ENCODE measurements around the gene TESK2.
"Not testable (repeated sequence)": the region's sequence is repeated elsewhere in the genome, so short reads cannot be mapped to it uniquely, and the experiment has no call there.

The TESK2 gene

DNA sequence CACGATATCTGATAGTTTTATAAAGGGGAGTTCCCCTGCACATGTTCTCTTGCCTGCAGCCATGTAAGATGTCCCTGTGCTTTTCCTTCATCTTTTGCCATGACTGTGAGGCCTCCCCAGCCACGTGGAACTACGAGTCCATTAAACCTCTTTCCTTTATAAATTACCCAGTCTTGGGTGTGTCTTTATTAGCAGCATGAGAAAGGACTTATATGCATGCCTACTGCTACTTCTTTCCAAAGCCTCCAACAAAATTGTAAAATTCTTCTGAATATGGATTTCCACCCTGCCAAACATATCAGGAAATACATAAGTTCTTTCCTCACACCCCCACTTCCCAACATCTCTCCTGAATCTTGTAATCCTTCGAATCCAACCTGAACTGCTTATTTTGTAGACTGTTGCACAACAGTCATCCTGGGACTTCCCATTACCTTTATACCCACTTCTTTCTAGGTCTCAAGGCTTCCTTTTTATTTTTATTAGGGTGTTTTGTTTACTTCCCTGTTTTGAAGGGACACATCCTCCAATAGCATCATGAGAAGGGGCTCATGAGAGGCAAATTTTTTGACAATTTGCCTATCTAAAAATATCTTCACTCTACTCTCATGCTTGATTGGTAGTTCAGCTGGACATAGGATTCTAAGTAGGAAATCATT, 83.2 kb downstream of the TESK2 start:
- DNase-seq, result no peak

DNA sequence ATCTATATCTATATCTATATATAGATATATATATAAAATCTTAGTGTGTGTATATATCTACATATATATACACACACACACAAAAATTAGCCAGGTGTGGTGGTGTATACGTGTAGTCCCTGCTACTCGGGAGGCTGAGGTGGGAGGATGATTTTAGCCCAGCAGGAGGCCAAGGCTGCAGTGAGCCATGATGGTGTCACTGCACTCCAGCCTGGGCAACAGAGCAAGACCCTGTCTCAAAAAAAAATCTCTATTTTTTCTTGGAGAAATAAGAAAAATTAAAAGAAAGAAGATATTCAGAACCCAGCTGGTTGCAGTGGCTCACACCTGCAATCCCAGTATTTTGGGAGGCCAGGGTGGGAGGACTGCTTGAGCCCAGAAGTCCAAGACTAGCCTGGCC, 85.3 kb downstream of the TESK2 start:
- DNase-seq, result no peak

- DNase-seq, result no peak
Measured at GRCh38 chr1:45403718-45404117, 87.2 kb downstream of the TESK2 start.

DNA sequence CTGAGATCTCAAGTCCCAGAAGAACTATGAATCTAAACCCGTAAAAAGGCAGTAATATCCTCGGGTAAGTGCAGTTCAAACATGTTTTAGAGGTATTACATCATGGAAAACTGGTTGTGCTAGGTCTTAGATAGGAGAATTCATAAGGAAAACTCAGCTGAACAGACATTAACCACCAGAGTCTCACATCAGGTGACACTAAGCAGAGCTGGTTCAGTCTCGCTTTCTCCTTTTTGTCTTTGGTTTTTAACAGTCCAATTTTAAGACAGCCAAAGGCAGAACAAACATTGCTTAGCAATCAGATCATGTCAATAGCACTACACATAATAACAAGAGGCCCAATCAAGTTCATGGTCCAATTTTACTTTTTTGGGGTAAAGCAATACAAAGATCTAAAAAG, 87.7 kb downstream of the TESK2 start:
- no peak for DNase-seq

- no peak for DNase-seq
Measured at GRCh38 chr1:45401524-45401923, 89.4 kb downstream of the TESK2 start.

DNA sequence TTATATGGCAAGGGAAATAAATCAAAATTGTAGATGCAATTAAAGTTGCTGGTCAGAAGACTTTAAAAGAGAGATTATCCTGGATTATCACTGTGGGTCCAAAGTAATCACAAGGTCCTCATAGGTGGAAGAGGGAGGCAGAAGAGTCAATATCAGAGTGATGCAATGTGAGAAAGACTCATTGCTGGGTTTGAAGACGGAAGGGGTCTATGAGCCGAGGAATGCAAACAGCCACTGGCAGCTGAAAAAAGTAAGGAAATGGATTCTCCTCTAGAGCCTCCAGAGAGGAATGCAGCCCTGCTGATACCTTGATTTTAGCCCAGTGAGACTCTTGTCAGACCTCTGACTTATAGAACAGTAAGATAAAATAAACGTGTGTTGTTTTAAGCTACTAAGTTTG, 90.9 kb downstream of the TESK2 start:
- DNase-seq, result no peak

DNA sequence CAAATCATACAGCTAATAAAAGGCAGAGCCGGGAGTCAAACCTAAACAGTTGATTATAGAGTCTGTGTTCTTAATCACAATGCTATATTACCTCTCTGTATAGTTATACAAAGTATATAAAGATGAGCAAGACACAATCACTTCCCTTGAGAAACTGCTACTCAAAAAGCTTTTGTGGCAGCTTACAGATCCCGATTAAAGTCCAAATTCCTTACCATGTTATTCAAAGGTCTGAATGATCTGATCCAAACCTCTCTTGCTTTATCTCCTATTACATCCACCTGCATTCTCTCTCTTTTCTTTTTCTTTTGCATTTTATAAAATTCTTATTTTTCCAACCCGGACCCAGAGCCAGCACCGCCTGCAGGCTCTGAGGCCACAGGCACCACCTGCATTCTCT, 93.7 kb downstream of the TESK2 start:
- no peak for DNase-seq

DNA sequence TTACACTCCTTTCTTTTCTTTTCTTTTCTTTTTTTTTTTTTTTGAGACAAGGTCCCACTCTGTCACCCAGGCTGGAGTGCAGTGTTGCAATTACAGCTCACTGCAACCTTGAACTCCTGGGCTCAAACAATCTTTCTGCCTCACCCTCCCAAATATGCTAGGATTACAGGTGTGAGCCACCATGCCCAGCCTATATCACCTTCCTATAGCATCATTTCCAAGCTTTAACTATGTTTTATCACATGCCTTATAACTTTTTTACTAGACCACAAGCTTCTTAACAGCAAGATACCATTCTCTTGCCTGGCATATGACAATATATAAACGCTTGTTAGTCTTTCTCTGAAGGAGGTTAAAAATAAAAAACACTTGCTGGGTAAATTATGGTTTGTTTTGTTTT, 95.4 kb downstream of the TESK2 start:
- DNase-seq, result no peak

DNA sequence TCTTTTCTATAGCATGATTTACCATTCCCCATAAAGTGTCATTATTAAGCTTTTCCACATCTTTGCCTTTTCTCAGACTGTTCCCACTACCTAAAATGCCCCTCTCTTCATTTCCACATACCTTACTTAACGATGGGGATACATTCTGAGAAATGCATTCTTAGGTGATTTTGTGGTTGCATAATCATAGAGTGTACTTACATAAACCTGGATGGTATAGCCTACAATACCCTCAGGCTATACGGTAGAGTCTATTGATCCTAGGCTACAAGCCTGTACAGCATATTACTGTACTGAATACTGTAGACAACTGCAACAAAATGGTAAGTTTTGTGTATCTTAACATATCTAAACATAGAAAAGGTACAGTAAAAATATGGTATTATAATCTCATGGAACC, 95.9 kb downstream of the TESK2 start:
- no peak for DNase-seq

DNA sequence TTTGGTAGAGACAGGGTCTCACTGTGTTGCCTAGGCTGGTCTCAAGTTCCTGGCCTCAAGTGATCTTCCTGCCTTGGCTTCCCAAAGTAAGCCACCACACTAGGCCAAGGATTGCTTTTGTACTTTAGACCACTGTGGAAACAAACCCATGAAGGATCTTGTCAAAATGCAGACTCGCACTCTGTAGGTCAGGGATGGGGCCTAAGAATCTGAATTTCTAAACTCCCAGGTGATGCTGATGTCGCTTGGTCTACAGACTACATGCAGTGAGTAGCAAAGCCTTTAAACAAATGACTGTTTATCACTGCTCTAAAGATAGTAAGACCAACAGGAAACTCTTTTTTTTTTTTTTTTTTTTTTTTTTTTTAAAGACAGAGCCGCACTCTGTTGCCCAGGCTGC, 96.6 kb downstream of the TESK2 start:
- no peak for DNase-seq

- no peak for DNase-seq
Measured at GRCh38 chr1:45393718-45394302, 97.2 kb downstream of the TESK2 start.

GRCh38 chr1:45386219-45386618, 104.7 kb downstream of the TESK2 start:
- DNase-seq, result no peak

- DNase-seq, result no peak
Measured at GRCh38 chr1:45385302-45385701, 105.7 kb downstream of the TESK2 start.

DNA sequence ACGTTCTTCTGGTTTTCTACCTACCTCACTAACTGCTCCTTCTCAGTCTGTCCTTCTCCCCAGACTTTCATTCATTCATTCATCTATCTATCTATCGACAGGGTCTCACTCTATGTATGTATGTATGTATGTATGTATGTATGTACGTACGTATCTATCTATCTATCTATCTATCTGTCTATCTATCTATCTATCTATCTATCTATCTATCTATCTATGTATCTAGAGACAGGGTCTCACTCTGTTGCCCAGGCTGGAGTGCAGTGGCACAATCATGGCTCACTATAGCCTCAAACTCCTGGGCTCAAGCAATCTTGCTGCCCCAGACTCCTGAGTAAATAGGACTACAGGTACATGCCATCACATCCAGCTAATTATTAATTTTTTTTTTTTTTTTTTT, 106.8 kb downstream of the TESK2 start:
- not testable (repeated sequence) for DNase-seq

DNA sequence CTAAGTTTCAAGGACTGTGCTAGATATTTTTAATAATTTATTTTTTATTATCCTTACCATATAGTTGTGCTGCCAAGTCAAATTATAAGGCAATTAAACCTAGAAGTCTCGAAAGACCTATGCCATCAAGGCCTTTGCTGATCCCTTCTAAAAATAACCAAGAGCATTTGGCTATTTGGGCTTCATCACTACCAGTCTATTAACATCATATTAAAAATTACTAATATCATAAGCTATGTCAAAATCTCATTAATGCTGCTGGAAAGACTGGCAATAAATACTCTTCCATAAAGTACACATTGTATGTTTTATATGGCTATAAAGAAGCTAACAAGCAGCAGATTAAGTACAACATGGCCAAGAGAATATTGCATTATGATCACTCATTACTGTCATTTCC, 107.8 kb downstream of the TESK2 start:
- no peak for DNase-seq

DNA sequence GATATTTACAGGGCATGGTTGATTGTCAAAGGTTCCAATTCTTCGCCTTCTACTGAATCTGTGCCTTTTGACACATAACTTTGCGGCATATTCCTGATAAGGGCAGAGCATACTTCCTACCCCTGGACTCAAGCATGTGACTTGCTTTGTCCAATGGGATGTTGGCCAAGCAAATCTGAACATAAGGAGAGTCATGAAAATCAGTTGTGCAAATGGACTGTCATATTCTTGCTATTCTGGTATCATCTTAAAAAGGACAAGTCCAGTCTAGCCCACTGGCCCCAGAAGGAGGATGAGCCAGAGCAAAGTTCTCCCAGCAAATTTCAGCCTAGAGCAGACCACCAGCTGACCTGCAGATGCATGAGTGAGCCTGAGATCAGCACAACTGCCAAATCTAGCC, 109.7 kb downstream of the TESK2 start:
- no peak for DNase-seq

- no peak for DNase-seq
Measured at GRCh38 chr1:45380730-45381129, 110.2 kb downstream of the TESK2 start.

GRCh38 chr1:45380125-45380524, 110.8 kb downstream of the TESK2 start:
- DNase-seq, result no peak

DNA sequence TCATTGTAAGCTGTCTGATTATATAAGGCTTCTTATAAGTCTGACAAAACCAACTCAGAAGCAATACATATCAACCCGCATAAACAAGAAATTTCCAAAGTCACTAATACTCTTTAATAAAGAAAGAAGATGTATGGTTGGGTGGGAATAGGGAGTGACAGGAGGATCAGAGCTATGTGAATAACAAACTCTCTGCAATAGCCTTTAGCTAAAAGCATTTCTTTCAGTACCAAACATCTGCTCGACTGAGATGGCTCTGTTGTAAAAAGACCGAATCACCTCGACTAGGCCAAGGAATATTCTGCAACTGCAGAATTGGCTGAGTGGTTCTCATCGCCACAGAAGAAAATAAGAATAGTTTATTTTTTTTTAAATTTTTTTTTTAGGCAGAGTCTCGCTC, 111.4 kb downstream of the TESK2 start:
- no peak for DNase-seq

GRCh38 chr1:45378184-45378583, 112.8 kb downstream of the TESK2 start:
- no peak for DNase-seq

DNA sequence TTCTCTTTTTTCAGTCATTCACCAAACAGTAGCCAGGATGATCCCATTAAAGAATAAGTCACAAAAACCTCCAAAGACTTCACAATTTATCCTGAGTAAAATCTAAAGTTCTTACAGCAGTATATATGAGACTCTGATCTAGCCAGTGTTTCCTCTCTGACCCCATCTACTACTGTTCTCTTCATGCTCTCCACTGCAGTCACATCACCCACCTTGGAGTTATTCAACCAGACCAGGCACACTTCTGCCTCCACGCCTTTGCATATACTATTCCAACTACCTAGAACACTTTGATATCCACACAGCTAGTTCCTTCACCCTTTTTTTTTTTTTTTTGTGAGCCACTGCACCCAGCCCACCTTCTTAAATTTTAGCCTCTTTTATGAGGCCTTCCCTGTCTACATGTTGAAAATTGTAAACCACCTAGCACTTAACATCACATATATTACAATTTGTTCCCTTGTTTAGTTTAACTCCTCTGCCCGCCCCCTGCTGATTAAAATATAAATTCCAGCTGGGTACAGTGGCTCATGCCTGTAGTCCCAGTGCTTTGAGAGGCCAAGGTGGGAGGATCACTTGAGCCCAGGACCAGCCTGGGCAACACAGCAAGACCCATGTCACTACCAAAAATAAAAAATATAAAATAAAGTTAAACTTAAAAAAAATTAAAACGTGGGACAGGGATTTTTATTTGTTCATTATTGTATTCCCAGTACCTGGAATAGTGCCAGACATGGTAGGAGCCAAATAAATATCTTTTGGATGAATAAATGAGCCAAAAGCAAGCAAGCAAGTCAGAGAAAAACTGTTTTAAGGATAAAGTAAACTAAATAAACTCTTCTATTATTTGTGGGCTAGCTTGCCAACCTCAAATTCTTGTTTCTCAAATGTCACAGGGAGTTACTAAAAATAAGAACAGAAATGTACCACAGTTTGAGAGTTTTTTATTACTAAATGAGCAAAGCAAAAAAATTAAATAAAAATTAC, 115.6 kb downstream of the TESK2 start:
- no peak for DNase-seq

GRCh38 chr1:45373573-45373972, 117.4 kb downstream of the TESK2 start:
- DNase-seq, result no peak

GRCh38 chr1:45370575-45370974, 120.4 kb downstream of the TESK2 start:
- no peak for DNase-seq

- no peak for DNase-seq
Measured at GRCh38 chr1:45365051-45365450, 125.9 kb downstream of the TESK2 start.

Measured in effector CD4-positive, alpha-beta T cell (primary cell).